ENCODE measurements around the gene MCL1.

- TF ChIP-seq CREB1 (CRISPR knock-in tag; IDR thresholded peaks at IDR 0.05; ENCODE audit: low read depth), result no peak
- TF ChIP-seq POLR2AphosphoS5 (IDR thresholded peaks at IDR 0.05; ENCODE audit: low read depth), result no peak
- TF ChIP-seq CTCF (conservative IDR thresholded peaks at IDR 0.05; ENCODE audit: low read depth in 2 of 2), result no peak
- TF ChIP-seq EZH2phosphoT487 (IDR thresholded peaks at IDR 0.05; ENCODE audit: unreplicated experiment), result no peak
- no peak for TF ChIP-seq EZH2 (IDR thresholded peaks at IDR 0.05; ENCODE audit: low read depth, unreplicated experiment)
- TF ChIP-seq, protein P1, sequence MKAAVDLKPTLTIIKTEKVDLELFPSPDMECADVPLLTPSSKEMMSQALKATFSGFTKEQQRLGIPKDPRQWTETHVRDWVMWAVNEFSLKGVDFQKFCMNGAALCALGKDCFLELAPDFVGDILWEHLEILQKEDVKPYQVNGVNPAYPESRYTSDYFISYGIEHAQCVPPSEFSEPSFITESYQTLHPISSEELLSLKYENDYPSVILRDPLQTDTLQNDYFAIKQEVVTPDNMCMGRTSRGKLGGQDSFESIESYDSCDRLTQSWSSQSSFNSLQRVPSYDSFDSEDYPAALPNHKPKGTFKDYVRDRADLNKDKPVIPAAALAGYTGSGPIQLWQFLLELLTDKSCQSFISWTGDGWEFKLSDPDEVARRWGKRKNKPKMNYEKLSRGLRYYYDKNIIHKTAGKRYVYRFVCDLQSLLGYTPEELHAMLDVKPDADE (IDR thresholded peaks at IDR 0.05), result no peak
- TF ChIP-seq, protein P2, sequence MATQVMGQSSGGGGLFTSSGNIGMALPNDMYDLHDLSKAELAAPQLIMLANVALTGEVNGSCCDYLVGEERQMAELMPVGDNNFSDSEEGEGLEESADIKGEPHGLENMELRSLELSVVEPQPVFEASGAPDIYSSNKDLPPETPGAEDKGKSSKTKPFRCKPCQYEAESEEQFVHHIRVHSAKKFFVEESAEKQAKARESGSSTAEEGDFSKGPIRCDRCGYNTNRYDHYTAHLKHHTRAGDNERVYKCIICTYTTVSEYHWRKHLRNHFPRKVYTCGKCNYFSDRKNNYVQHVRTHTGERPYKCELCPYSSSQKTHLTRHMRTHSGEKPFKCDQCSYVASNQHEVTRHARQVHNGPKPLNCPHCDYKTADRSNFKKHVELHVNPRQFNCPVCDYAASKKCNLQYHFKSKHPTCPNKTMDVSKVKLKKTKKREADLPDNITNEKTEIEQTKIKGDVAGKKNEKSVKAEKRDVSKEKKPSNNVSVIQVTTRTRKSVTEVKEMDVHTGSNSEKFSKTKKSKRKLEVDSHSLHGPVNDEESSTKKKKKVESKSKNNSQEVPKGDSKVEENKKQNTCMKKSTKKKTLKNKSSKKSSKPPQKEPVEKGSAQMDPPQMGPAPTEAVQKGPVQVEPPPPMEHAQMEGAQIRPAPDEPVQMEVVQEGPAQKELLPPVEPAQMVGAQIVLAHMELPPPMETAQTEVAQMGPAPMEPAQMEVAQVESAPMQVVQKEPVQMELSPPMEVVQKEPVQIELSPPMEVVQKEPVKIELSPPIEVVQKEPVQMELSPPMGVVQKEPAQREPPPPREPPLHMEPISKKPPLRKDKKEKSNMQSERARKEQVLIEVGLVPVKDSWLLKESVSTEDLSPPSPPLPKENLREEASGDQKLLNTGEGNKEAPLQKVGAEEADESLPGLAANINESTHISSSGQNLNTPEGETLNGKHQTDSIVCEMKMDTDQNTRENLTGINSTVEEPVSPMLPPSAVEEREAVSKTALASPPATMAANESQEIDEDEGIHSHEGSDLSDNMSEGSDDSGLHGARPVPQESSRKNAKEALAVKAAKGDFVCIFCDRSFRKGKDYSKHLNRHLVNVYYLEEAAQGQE (IDR thresholded peaks at IDR 0.05; ENCODE audit: unreplicated experiment), result no peak
Measured at GRCh38 chr1:150562446-150563339, 16.7 kb downstream of the MCL1 start.

Data from GM23338 (cell line).